ENCODE measurements around the gene NAA10. TPM values are rescaled to one million over a fixed set of nuclear protein-coding genes. Genes with fewer than 3 reads are reported as not detected.

Gene NAA10
- total and polyA plus RNA-seq, 2 of the 13 experiments (the other 11 are each of a cell fraction or from before 2014, with no cell fraction given): 49.2 to 51.7 TPM

- in situ Hi-C loops (cut with HindIII; ENCODE audit: extremely low pct_ligation_motif_present, low pct_unique_long_range_greater_than_20kb) (no loop called here), intact Hi-C loops (cut with micrococcal nuclease; ENCODE audit: unreplicated experiment) (no loop called here)
- H3K27me3 ChIP-seq (ENCODE audit: control insufficient read depth in 1 of 2, insufficient read depth in 2 of 2, low read length in 2 of 2): peaks cover 0 to 19% of the 10 kb centered on the region in 2 experiments; a peak in 3 of 5 replicates
- no peaks in the 10 kb centered on the region for H4K20me1 ChIP-seq (ENCODE audit: insufficient read depth, low read length)
- H3K9ac ChIP-seq (ENCODE audit: insufficient read depth, low read depth, low read length): peak overlapping the region; percentile 29; the same call in 1 of the 2 replicates
- H3K79me2 ChIP-seq (ENCODE audit: insufficient read depth, low read length): no peaks in the 10 kb centered on the region
- no peaks in the 10 kb centered on the region for H3K36me3 ChIP-seq (replicated peaks in 1 of 2; ENCODE audit: control insufficient read depth in 1 of 2, insufficient read depth in 2 of 2, low read length in 2 of 2)
- ChIA-PET CTCF (ENCODE audit: low intra/inter-chr PET ratio, low total read pairs) (no interaction called here), POLR2A (no interaction called here)
- H3K9me3 ChIP-seq (ENCODE audit: low read length): no peaks in the 10 kb centered on the region
- H3K27ac ChIP-seq (ENCODE audit: extremely low read length, insufficient read depth, low read length): no peak overlapping the region
- WGBS (ENCODE audit: low lambda C conversion rate): no CpG with 5 or more reads among the region's 7 CpGs
- H2AFZ ChIP-seq (ENCODE audit: low read length): no peak overlapping the region
- peak; percentile 26 for ATAC-seq
- no peak for FAIRE-seq
- BruUV-seq (replicated peaks): no TSS peak
- peaks cover 51% of the 10 kb centered on the region for H3K4me1 ChIP-seq (ENCODE audit: insufficient read depth, low read length)
- peak; percentile 5 for DNase-seq (ENCODE audit: low spot score)
- no peak for TF ChIP-seq SALL1 (CRISPR knock-in tag; IDR thresholded peaks at IDR 0.05)
- no peak for TF ChIP-seq KLF15 (CRISPR knock-in tag; IDR thresholded peaks at IDR 0.05; ENCODE audit: borderline replicate concordance)
- no peak for TF ChIP-seq ZNF10 (CRISPR knock-in tag; IDR thresholded peaks at IDR 0.05; ENCODE audit: borderline replicate concordance, low read depth)
- H3K4me2 ChIP-seq (ENCODE audit: low read depth, low read length): peak overlapping the region; percentile 57
- peak overlapping the region in 1 of 3 experiments; percentile 23; a peak in 1 of 6 replicates for H3K4me3 ChIP-seq (replicated peaks in 1 of 3; ENCODE audit: insufficient read depth in 1 of 3, low read depth in 2 of 3, low read length in 3 of 3)
These were observed 52.3 kb downstream of the NAA10 start for GRCh38 chrX:153882557-153882956.

GRCh38 chrX:153882086-153882498 lies 52.7 kb downstream of the NAA10 start:
- intact Hi-C loops (cut with micrococcal nuclease; ENCODE audit: unreplicated experiment) (no loop called here), in situ Hi-C loops (cut with HindIII; ENCODE audit: extremely low pct_ligation_motif_present, low pct_unique_long_range_greater_than_20kb) (no loop called here)
- H3K79me2 ChIP-seq (ENCODE audit: insufficient read depth, low read length): no peaks in the 10 kb centered on the region
- POLR2A ChIA-PET: no interaction called here
- no TSS peak for BruUV-seq (replicated peaks)
- WGBS (ENCODE audit: low lambda C conversion rate): no CpG with 5 or more reads among the region's 8 CpGs
- H3K27me3 ChIP-seq (ENCODE audit: control insufficient read depth in 1 of 2, insufficient read depth in 2 of 2, low read length in 2 of 2): peaks cover 0 to 17% of the 10 kb centered on the region in 2 experiments; a peak in 3 of 5 replicates
- peaks cover 51% of the 10 kb centered on the region for H3K4me1 ChIP-seq (ENCODE audit: insufficient read depth, low read length)
- FAIRE-seq: peak; percentile 70
- H3K36me3 ChIP-seq (replicated peaks in 1 of 2; ENCODE audit: control insufficient read depth in 1 of 2, insufficient read depth in 2 of 2, low read length in 2 of 2): no peaks in the 10 kb centered on the region
- H2AFZ ChIP-seq (ENCODE audit: low read length): no peak overlapping the region
- no peaks in the 10 kb centered on the region for H3K9me3 ChIP-seq (ENCODE audit: low read length)
- peak; percentile 79 for ATAC-seq
- H3K9ac ChIP-seq (ENCODE audit: insufficient read depth, low read depth, low read length): peak overlapping the region; percentile 29; the same call in 1 of the 2 replicates
- H3K4me3 ChIP-seq (replicated peaks in 1 of 3; ENCODE audit: insufficient read depth in 1 of 3, low read depth in 2 of 3, low read length in 3 of 3): peak overlapping the region in 1 of 3 experiments; percentile 23; a peak in 1 of 6 replicates
- no peaks in the 10 kb centered on the region for H4K20me1 ChIP-seq (ENCODE audit: insufficient read depth, low read length)
- CTCF ChIA-PET (ENCODE audit: low intra/inter-chr PET ratio, low total read pairs): no interaction called here
- DNase-seq (ENCODE audit: low spot score): peak; percentile 84
- peak overlapping the region; percentile 57 for H3K4me2 ChIP-seq (ENCODE audit: low read depth, low read length)
- H3K27ac ChIP-seq (ENCODE audit: extremely low read length, insufficient read depth, low read length): no peak overlapping the region
- no peak for TF ChIP-seq ZBTB40 (IDR thresholded peaks at IDR 0.05)
- TF ChIP-seq ZBTB40 (CRISPR knock-in tag; IDR thresholded peaks at IDR 0.05): no peak
- TF ChIP-seq MYC (CRISPR knock-in tag; IDR thresholded peaks at IDR 0.05; ENCODE audit: borderline replicate concordance): peak; percentile 69; the same call in 1 of the 2 replicates
